ENCODE measurements around the gene IQCN. TPM values are rescaled to one million over a fixed set of nuclear protein-coding genes. Genes with fewer than 3 reads are reported as not detected.

IQCN gene
- total RNA-seq, 2 experiments from 2014 or later: 0.40 to 0.59 TPM

DNA sequence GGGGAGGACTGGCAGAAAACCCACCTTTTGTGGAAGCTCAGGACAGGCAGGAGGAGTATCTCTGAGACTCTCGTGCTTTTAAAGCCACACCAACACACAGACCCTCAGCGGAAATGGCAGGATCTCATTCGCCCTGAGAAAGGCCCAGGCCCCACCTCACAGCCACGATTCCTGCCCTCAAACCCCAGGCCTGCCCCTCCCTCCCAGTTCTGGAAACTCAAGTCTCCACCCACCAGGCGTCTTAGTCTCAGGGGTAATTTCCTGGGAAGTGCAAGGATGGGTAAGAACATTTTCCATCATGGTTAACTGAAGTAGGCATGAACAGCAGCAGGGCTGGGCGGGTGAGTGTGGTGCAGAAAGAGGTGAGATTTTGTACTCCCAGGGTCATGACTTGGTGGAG is 40.1 kb downstream of the IQCN start:
- ChIA-PET POLR2A (no interaction called here), CTCF (no interaction called here)

DNA sequence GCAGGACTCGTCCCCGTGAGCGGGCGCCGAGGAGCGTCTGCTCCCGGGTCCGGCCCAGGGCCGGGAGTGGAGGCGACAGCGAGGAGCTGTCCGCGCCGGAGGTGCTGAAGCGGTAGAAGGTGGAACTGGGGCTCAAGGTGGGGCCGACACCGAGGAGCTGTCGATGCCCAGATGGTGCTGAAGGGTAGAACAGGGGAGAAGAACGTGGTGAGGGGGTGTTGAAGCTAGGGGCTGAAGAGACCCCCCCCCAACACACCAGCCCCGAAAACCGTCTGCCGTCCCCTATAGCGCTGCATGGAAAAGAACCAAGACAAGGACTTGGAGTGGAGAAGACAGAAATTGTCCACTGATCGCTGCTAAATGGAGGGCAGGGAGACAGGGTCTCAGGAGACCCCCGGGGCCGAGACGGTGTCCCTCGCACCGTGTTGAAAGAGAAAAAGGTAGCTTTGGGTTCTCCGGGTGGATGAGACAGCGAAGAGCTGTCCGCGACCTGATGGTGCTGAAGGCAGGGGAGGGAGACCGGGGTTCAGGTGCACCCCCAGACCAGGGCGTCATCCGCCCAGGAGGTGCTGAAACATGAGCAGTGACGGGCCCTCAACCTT is 40.9 kb downstream of the IQCN start:
- ChIA-PET CTCF (interaction anchor here (1.0 kb wide), 1 partner anchor 12 kb away, joined by 3 read pairs; no protein-coding TSS in a partner anchor), POLR2A (no interaction called here)

DNA sequence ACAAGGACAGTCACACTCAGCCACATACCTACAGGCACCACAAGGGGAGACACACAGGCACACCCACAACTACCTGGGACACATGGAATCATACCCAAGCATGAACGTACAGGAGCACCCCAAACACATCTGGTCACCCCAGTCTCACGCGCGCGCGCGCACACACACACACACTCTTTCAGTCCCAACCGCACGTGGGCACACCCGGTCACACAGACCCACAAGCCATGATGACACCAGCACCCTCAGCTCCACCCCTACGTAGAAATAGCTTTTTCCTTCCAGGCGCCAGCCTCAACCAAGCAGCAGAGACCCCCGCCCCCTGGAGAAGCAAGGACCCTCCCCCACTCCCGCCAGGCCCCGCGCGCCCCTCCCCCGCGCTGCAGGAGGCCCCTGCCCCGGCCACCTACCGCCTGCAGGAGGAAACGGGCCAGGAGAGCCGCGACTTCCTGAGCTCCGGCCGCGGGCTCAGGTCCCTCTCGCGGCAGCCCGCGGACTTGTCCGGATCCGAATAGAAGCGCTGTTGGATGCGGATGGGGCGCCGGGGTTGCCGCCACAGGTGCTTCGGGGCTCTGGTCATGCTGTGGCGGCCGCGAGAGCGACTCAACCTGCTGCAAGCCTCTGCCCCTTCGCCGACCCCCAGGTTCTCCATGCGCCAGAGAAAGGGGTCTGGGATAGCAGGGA is 41.6 kb downstream of the IQCN start:
- ChIA-PET POLR2A (no interaction called here), CTCF (interaction anchor here (1.0 to 2.8 kb wide), 4 partner anchors 13 to 31 kb away, joined by 3 to 10 read pairs (median 3); no protein-coding TSS in a partner anchor)

DNA sequence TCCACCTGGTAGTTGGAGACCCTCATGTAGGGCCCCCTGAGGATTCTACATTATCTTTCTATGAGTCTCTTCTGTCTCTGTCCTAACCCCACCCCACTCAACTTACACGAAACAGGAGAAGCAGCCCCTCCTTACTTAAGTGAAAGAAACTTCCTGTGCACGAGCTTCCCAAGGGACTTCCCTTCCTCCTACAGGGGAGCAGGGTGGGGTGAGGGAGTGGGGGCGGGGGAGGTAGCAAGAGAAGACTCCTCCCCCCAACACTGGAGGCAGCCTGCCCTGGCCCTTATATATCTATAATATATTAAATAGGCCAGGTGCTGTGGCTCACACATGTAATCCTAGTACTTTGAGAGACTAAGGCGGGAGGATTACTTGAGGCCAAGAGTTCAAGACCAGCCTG is 42.5 kb downstream of the IQCN start:
- POLR2A ChIA-PET: no interaction called here
- CTCF ChIA-PET: interaction anchor here (1.3 to 2.8 kb wide), 4 partner anchors 13 to 157 kb away, joined by 3 to 10 read pairs (median 4); no protein-coding TSS in a partner anchor

DNA sequence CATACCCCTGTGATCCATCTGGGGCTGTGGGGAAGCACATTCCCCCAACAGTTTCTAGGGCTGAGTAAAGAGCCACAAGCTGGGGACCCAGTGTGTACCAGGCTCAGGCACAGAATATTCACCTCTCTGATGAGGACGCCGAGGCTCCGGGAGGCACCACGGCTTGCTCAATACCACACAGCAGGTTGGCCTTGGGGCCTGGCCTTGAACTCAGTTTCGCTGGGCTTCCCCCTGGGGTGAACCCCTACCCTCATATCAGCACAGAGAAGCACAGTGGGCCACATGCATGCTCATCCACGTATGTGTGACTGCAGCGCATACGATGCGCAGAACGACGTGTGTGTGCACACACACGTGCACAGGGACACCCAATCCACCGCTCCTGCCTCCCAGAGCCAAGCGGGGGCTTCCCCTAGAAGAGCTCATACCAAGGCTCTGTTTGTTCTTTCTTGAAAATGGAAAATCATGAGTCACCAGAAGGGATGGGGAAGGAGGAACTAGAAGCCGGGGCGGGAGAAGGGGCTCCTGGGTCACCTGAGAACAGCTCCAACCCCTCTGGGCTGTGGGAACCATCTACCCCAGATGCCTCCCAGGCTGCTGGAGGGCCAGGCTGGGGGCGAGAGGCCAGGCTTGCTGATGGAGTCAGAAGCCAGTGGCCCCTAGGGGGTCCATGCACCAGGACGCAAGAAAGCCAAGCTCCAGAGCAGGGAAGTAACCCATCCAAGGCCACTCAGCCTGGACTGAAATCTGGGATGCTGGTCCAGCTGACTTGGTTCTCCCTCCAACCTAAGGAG is 43.1 kb downstream of the IQCN start:
- ChIA-PET POLR2A (no interaction called here), CTCF (interaction anchor here (0.6 to 2.8 kb wide), 10 partner anchors 11 to 891 kb away, joined by 3 to 10 read pairs (median 3); a partner anchor contains a TSS)

DNA sequence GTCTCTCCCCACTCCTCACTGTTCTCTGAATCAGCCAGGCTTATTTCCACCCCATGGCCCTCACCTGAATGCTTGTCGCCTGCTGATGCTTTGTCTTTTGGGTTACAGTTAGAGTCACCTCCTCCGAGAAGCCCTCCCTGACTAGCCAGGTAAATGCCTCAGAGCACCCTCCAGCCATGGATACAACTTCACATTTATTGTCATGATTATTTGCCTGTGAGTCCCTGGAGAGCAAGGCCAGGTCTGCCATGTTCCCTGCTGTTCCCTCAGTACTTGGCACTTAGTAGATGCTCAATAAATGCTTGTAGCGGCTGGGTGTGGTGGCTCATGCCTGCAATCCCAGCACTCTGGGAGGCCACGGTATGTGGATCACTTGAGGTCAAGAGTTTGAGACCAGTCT is 44.3 kb downstream of the IQCN start:
- CTCF ChIA-PET: interaction anchor here (0.9 to 2.8 kb wide), 6 partner anchors 10 to 77 kb away, joined by 3 to 10 read pairs (median 4); a partner anchor contains a TSS
- POLR2A ChIA-PET: no interaction called here

DNA sequence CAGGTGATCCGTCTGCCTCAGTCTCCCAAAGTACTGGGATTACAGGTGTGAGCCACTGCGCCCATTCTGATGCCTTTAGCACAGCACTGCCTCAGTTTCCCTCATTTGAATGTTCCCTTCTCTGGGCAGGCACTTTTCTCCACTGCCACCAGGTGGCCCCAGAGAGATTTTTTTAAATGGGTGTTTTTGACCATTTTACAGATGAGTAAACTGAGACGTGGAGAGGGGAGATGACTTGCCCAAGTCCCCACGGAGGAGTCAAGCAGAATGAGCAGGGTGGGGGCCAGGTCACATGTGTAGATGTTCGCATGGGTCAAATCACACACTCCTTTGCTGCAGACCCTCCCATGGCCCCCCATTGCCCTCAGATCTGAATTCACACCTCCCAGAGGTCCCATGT is 44.8 kb downstream of the IQCN start:
- ChIA-PET CTCF (no interaction called here), POLR2A (no interaction called here)

DNA sequence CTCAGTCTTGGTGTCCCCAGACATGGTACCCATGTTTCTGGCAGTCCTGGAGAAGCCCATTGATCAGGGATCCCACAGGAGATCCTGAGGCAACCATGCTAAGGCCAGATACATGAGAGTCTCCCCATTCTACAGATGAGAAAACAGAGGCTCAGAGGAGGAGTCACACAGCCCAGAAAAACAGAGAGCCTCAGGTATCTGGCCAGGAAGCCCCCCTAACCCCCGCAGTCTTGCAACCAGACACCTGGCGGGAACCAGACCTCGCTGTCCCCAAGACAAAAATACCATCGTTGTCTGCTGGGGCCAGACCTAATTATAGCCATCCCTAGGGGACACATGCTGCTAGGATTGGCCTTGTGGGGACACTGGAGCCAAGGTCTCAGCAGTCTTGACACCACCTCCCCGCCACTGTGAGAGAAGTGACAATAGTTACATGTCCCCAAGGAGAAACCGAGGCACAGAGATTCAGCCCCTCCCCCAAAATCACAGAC is 46.4 kb downstream of the IQCN start:
- ChIA-PET POLR2A (no interaction called here), CTCF (no interaction called here)

DNA sequence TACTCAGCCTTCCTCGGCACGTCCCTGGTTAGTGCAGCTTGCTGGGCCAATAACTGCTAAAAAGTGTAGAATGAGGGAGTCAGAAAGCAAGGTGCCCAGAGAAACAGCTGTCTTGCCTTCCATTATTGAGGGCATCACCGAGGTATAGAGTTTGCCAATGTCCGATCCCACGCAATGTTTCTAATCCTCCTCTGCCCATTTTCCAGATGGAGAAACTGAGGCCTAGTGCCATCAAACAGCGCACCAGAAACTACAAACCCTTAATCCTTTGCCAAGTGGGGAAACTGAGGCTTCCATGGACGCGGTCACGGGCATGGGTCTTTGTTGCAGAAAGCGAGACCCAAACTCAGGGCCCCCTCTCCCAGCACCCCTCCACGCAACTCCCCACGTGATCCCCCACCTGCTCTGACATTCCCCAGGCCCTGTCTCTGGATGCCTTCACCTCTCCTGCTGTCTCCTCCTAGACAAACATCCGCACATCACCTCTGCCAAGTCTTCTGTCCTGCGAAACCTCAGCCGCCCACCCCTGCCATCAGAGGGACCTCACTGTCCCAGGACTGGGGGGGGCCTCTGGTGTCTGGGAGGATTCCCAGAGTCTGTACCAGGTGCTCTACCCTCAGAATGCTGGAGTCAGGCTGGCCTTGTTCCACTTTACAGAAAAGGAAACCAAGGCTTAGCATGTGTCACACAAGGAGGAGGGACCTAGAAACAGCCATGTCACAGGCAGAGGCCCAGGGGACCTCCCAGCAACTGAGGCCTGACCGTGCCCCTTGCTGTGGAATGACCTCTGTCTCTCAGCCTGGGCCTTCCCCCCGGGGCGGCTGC is 47.1 kb downstream of the IQCN start:
- POLR2A ChIA-PET: no interaction called here
- CTCF ChIA-PET: interaction anchor here (1.2 to 1.7 kb wide), 2 partner anchors 19 to 161 kb away, joined by 6 to 7 read pairs; no protein-coding TSS in a partner anchor

DNA sequence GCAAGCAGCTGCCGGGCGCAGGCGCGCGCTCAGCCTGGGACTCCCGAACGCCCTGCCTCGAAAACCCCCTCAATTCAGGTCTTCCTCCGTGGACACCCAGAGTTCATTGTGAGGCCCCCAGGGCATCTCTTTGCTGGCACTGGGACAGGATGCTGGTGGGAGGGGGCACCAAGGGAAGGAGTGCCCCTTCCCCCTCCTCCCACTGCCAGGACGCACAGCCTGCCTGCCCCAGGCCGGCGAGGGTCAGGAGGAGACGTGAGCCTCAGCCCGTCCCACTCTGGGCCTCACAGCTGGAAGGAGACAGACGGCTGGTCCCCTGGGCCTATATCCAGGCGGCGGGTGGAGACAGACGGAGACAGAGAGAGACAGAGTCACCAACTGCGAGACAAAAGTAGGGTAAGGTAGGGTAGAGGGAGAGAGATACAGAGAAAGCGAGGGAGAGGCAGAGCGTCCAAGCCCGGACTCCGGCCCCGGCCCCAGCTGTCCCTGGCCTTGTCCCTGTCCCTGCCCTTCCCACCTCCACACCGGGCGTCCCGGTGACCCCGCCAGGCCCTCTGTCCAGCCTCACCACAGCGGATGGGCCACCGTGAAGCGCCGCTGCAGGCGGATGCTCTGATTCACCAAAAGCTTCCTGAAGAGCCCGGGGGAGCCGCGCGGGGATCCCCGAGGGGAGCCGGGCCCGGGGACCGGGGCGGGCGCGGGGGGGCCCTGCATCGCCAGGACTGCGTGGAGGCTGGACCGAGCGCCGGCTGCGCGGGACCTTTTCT is 48.4 kb downstream of the IQCN start, which contains the start of gene PDE4C:
Gene PDE4C, minus strand, starts transcription at position 737 of the 767 bp plus-strand sequence. Its CDS starts 23 bp downstream, at position 714.
- ChIA-PET POLR2A (interaction anchor here (0.6 kb wide), 1 partner anchor 167 kb away, joined by 3 read pairs; no protein-coding TSS in a partner anchor), CTCF (interaction anchor here (1.2 to 1.7 kb wide), 2 partner anchors 18 to 163 kb away, joined by 6 to 7 read pairs; no protein-coding TSS in a partner anchor)

DNA sequence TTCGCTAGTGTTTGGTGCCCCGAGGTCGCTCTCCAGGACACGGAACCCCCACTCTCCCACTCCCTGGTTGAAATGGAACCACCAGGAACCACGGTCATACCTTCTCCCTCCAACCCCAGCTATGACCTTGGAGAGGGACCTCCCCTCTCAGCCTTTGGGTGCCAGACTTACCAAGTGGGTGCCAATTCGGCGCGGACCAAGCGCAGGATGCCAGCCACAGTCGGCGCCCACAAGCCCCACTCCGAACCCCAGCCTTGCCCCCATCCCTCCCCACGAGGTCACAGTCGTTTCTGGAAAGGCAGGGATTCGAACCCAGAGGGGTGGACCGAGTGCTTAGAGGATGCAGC is 48.9 kb downstream of the IQCN start:
- CTCF ChIA-PET: interaction anchor here (1.7 to 2.1 kb wide), 2 partner anchors 17 to 163 kb away, joined by 6 to 7 read pairs; no protein-coding TSS in a partner anchor
- POLR2A ChIA-PET: interaction anchor here (0.6 kb wide), 1 partner anchor 168 kb away, joined by 3 read pairs; no protein-coding TSS in a partner anchor

DNA sequence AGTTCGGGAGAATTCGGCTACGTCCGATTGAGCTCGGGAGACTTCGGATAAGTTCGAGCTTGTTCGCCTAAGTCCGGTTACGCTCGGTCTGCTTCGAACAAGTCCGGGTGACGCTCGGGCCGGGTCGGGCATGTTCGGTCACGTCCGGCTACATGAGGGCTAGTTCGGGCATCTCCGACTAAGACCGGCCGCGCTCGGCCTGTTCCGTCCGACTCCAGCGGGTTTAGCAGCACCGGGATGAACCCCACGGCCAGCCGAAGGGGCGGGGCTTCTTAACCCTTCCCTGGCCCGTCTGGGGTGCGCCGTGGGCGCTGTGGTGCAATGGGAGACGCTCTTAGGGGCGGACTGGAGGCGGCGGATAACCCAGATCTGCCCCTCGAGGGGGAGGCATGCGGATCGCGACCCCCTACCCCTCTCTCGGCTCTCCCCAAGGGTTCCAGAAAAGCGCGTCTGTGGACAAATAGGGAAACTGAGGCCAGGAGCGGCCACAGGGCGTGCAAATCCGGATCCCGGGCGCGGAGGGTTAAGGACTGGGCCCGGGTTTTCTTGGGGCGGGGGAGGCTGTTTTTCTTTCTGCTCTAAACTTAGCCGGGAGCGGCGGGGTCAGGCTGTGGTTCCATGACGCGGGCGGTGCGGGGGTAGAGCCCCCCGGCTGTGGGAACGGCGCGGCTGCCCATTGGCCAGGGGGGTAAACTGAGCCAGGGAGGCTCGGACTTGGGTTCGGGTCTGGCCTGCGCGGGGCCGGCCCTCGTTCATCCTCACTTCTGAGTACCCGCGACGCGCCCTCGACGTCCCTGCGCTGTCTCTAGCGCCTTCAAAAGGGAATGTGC is 49.5 kb downstream of the IQCN start:
- ChIA-PET POLR2A (interaction anchor here (1.2 kb wide), 1 partner anchor 21 kb away, joined by 5 read pairs; the partner anchor contains the start of gene RAB3A), CTCF (interaction anchor here (0.7 to 2.1 kb wide), 7 partner anchors 12 to 163 kb away, joined by 3 to 6 read pairs (median 4); no protein-coding TSS in a partner anchor)

DNA sequence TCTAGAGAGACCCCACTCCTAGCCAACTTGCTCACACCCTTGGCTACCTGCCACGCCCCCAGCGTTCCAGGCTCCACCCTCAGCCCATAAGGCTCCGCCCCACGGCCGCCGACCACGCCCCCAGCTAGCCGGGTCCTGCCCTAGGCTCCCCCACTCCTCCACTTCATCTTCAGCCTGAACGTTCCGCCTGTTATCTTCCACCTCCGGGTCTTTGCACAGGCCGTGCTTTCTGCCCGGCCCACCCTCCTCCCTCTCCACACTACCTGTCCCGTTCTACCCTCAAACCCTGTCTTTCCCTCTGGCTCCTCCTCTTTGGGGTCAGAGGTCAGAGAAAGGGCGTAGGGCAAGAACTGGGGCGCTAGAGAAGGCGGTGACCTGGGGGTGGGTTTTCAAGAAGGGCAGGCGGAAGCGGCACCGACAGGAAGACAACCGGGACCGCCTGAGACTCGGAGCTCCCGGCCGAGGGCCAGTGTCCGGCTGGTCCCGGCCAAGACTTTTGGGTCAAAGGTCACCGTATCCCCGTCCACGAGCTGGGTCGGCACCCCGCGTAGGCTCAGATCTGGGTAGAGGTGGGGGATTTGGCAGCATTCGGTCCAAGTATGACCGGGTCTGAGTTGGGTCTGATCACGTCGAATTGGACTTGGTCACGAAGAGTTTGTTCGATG is 50.3 kb downstream of the IQCN start:
- POLR2A ChIA-PET: interaction anchor here (1.2 kb wide), 1 partner anchor 20 kb away, joined by 5 read pairs; the partner anchor contains the start of gene RAB3A
- CTCF ChIA-PET: interaction anchor here (0.7 to 2.1 kb wide), 8 partner anchors 11 to 164 kb away, joined by 3 to 6 read pairs (median 4); no protein-coding TSS in a partner anchor

DNA sequence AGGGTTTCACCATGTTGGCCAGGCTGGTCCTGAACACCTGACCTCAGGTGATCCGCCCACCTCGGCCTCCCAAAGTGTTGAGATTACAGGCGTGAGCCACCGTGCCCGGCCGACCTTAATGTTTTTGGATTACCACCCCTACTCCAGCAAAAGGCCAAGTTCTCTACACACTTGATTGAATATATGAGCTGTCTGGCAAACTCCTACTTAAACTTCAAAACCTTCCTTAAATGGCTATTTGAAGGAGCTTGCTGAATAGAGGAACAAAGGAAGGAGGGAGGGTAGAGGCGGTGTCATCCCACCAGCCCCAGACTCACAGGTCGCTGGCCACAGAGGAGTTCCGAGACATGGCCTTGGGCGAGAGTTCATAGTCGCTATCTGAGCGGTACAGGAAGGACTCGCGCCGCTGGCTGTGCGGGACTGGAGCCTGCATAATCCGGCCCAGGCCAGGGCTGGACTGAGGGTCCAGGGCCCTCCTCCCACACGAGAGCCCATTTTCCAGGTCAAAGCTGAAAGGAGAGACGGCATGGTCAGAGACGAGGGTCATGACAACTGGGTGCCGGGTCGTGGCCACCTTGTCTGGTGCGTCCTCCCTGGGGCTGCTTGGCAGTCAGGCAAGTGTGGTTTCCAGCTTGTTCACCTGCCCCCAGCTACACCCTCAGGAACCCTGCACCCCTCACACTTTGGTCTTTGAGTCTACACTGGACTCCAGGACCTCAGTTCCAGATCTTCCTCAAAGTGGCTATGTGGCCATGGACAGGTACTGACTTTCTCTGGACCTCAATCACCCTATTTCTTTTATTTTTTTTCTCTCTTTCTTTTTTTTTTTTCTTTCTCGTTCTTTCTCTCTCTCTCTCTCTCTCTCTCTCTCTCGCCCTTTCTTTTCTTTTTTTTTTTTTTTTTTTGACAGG is 52.2 kb downstream of the IQCN start:
- POLR2A ChIA-PET: no interaction called here
- CTCF ChIA-PET: interaction anchor here (0.6 to 1.3 kb wide), 4 partner anchors 27 to 56 kb away, joined by 3 to 5 read pairs (median 3); no protein-coding TSS in a partner anchor

DNA sequence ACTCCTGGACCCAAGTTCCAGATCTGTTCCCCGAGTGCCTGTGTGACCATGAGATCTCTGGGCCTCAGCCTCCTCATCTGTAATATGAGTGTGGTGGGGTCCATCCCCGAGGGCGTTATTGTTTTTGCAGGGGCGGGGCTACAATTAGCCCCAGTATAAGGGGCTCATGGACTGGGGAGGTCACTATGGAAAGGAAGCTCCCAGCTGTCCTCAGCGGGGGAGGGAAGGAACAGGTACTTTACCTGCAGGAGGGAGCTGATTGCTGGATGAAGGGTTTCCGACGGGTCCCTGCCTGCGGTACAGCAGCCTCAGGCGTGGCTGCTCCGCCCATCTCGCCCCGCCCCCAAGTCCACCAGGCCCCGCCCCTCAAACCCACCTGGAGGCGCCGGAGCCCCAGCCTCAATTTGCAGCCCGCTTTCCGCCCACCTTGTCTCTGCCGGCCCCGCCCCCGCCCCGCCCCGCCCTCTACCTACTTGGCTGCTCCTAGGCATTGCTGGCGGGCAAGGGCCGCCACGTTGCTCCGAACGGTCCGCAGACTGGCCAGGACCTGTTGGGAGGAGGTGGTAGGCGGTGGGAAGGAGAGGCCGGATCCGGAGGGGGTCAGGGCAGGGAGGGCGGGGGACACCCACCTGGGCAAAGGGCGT is 53.5 kb downstream of the IQCN start:
- ChIA-PET POLR2A (no interaction called here), CTCF (interaction anchor here (1.1 to 1.6 kb wide), 2 partner anchors 10 to 59 kb away, joined by 3 to 4 read pairs; no protein-coding TSS in a partner anchor)
